ENCODE results near the gene GLDC. TPM values are rescaled to one million over a fixed set of nuclear protein-coding genes. Genes with fewer than 3 reads are reported as not detected.
"Not testable (repeated sequence)": the region's sequence is repeated elsewhere in the genome, so short reads cannot be mapped to it uniquely, and the experiment has no call there.

Gene GLDC
- total RNA-seq, 1 donor from 2014 or later, result 1.7 TPM

GRCh38 chr9:6628704-6629103 lies 16.8 kb downstream of the GLDC start:
- intact Hi-C loops (cut with DNase I), result no loop called here
- no peaks in the 10 kb centered on the region for H3K27me3 ChIP-seq
- no peak overlapping the region for H3K4me3 ChIP-seq
- no peaks in the 10 kb centered on the region for H3K4me1 ChIP-seq
- DNase-seq (no peak), ATAC-seq (no peak)
- H3K36me3 ChIP-seq, result no peaks in the 10 kb centered on the region
- H3K27ac ChIP-seq, result no peak overlapping the region
- no peak for TF ChIP-seq CTCF (IDR thresholded peaks at IDR 0.05)
- no peaks in the 10 kb centered on the region for H3K9me3 ChIP-seq

GRCh38 chr9:6625363-6625762 lies 20.2 kb downstream of the GLDC start:
- H3K9me3 ChIP-seq, result no peaks in the 10 kb centered on the region
- TF ChIP-seq CTCF (IDR thresholded peaks at IDR 0.05), result no peak
- no peak overlapping the region for H3K27ac ChIP-seq
- no peaks in the 10 kb centered on the region for H3K36me3 ChIP-seq
- no peaks in the 10 kb centered on the region for H3K27me3 ChIP-seq
- H3K4me1 ChIP-seq, result no peaks in the 10 kb centered on the region
- H3K4me3 ChIP-seq, result no peak overlapping the region
- intact Hi-C loops (cut with DNase I), result no loop called here
- ATAC-seq (no peak), DNase-seq (no peak)

GRCh38 chr9:6622784-6623183 lies 22.7 kb downstream of the GLDC start:
- H3K4me1 ChIP-seq; H3K27me3 ChIP-seq; intact Hi-C loops (cut with DNase I); H3K9me3 ChIP-seq; H3K36me3 ChIP-seq; H3K4me3 ChIP-seq; H3K27ac ChIP-seq; DNase-seq; ATAC-seq: not testable (repeated sequence)

GRCh38 chr9:6620796-6621195 lies 24.7 kb downstream of the GLDC start:
- intact Hi-C loops (cut with DNase I), result no loop called here
- Histone ChIP-seq H3K9me3 (no peaks in the 10 kb centered on the region), H3K4me3 (no peak overlapping the region), H3K36me3 (no peaks in the 10 kb centered on the region), H3K27ac (no peak overlapping the region), H3K4me1 (no peaks in the 10 kb centered on the region), H3K27me3 (no peaks in the 10 kb centered on the region)
- DNase-seq, result no peak
- no peak for ATAC-seq
- TF ChIP-seq CTCF (IDR thresholded peaks at IDR 0.05), result no peak

GRCh38 chr9:6620353-6620752 lies 25.2 kb downstream of the GLDC start:
- no peaks in the 10 kb centered on the region for H3K36me3 ChIP-seq
- no peaks in the 10 kb centered on the region for H3K9me3 ChIP-seq
- no peaks in the 10 kb centered on the region for H3K27me3 ChIP-seq
- ATAC-seq (no peak), DNase-seq (no peak)
- H3K4me1 ChIP-seq, result no peaks in the 10 kb centered on the region
- no peak overlapping the region for H3K27ac ChIP-seq
- H3K4me3 ChIP-seq, result no peak overlapping the region
- intact Hi-C loops (cut with DNase I), result no loop called here
- no peak for TF ChIP-seq CTCF (IDR thresholded peaks at IDR 0.05)

GRCh38 chr9:6619909-6620308 lies 25.6 kb downstream of the GLDC start:
- no peaks in the 10 kb centered on the region for H3K4me1 ChIP-seq
- no peaks in the 10 kb centered on the region for H3K9me3 ChIP-seq
- TF ChIP-seq CTCF (IDR thresholded peaks at IDR 0.05), result no peak
- ATAC-seq (no peak), DNase-seq (no peak)
- H3K27ac ChIP-seq, result no peak overlapping the region
- no peak overlapping the region for H3K4me3 ChIP-seq
- no peaks in the 10 kb centered on the region for H3K27me3 ChIP-seq
- no peaks in the 10 kb centered on the region for H3K36me3 ChIP-seq
- intact Hi-C loops (cut with DNase I), result no loop called here
